H1 (cell line): ENCODE data around the gene SRPRB.

ENCODE experiments used
- BRCA1 ChIP-seq: IDR thresholded peaks from 2 replicates; pipeline ENCODE4 v1.6.1; 2012; ENCODE audit warnings: low read depth, low read length, improper control_type of control experiment
- CTCF ChIP-seq, 3 experiments: IDR thresholded peaks; 1 replicate in 2 of 3; 2 replicates in 1 of 3; pipeline versions ENCODE4 v1.5.1 to v1.6.1; 2011; ENCODE audit warnings: low read length in 3 of 3, mild to moderate bottlenecking in 3 of 3, inconsistent platforms in 2 of 3, low read depth in 1 of 3, moderate library complexity in 1 of 3; ENCODE audit not compliant: insufficient read depth in 1 of 3; ENCODE audit errors: control extremely low read depth in 1 of 3
- EP300 ChIP-seq, 2 experiments: IDR thresholded peaks; 1 replicate in 1 of 2; 2 replicates in 1 of 2; pipeline ENCODE4 v1.6.1; 2011 to 2012; ENCODE audit warnings: low read depth in 2 of 2, low read length in 2 of 2, mild to moderate bottlenecking in 2 of 2, borderline replicate concordance in 1 of 2, inconsistent platforms in 1 of 2, moderate library complexity in 1 of 2
- NRF1 ChIP-seq: IDR thresholded peaks from 2 replicates; pipeline ENCODE4 v1.6.1; 2011; ENCODE audit warnings: mild to moderate bottlenecking, low read depth, low read length, improper control_type of control experiment
- POLR2A ChIP-seq, 2 experiments: IDR thresholded peaks; 1 replicate in 1 of 2; 2 replicates in 1 of 2; pipeline ENCODE4 v1.6.1; 2011; ENCODE audit warnings: low read depth in 2 of 2, low read length in 2 of 2, mild to moderate bottlenecking in 2 of 2; ENCODE audit errors: control extremely low read depth in 1 of 2
- POLR2AphosphoS5 ChIP-seq: IDR thresholded peaks from 2 replicates; pipeline ENCODE4 v1.6.1; 2011; ENCODE audit warnings: low read depth, low read length
- RXRA ChIP-seq: IDR thresholded peaks from 2 replicates; pipeline ENCODE4 v1.6.1; 2011; ENCODE audit warnings: low read depth, mild to moderate bottlenecking, low read length, moderate library complexity; ENCODE audit not compliant: insufficient read depth
- SIN3A ChIP-seq, 2 experiments: IDR thresholded peaks in 1 of 2; conservative IDR thresholded peaks in 1 of 2; 2 replicates each; pipeline ENCODE4 v1.6.1; 2011 to 2012; ENCODE audit warnings: low read length in 2 of 2, improper control_type of control experiment in 1 of 2, low read depth in 1 of 2, mild to moderate bottlenecking in 1 of 2
- SUZ12 ChIP-seq: fragments of 200-600 bp; sonication (generic); IDR thresholded peaks from 2 replicates; pipeline ENCODE4 v1.6.1; 2012; ENCODE audit warnings: mild to moderate bottlenecking, inconsistent platforms, low read length, moderate library complexity, mixed read lengths
- TBP ChIP-seq: IDR thresholded peaks from 2 replicates; pipeline ENCODE4 v1.6.1; 2011; ENCODE audit warnings: low read depth, low read length, improper control_type of control experiment
- TF ChIP-seq, protein P1 (sequence below): IDR thresholded peaks from 2 replicates; pipeline ENCODE4 v1.6.1; 2011; ENCODE audit warnings: low read depth, mild to moderate bottlenecking, low read length; ENCODE audit not compliant: insufficient read depth
- TF ChIP-seq, protein P2 (sequence below): IDR thresholded peaks from 2 replicates; pipeline ENCODE4 v1.6.1; 2012; ENCODE audit warnings: inconsistent platforms

GRCh38 chr3:133851266-133851906 is 45.8 kb downstream of the SRPRB start:
- TF ChIP-seq POLR2AphosphoS5 (no peak), SUZ12 (no peak), NRF1 (no peak), RXRA (no peak), CTCF (IDR thresholded peaks at IDR 0.05; ENCODE audit: control extremely low read depth in 1 of 3, insufficient read depth in 1 of 3, low read depth in 1 of 3, low read length in 3 of 3) (no peak), TBP (no peak), SIN3A (conservative IDR thresholded peaks at IDR 0.05 in 1 of 2, IDR thresholded peaks at IDR 0.05 in 1 of 2; ENCODE audit: low read depth in 1 of 2, low read length in 2 of 2) (no peak), BRCA1 (no peak), EP300 (IDR thresholded peaks at IDR 0.05; ENCODE audit: borderline replicate concordance in 1 of 2, low read depth in 2 of 2, low read length in 2 of 2) (no peak), POLR2A (IDR thresholded peaks at IDR 0.05; ENCODE audit: control extremely low read depth in 1 of 2, low read depth in 2 of 2, low read length in 2 of 2) (no peak)
- TF ChIP-seq, protein P1, sequence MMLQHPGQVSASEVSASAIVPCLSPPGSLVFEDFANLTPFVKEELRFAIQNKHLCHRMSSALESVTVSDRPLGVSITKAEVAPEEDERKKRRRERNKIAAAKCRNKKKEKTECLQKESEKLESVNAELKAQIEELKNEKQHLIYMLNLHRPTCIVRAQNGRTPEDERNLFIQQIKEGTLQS = no peak
- TF ChIP-seq, protein P2, sequence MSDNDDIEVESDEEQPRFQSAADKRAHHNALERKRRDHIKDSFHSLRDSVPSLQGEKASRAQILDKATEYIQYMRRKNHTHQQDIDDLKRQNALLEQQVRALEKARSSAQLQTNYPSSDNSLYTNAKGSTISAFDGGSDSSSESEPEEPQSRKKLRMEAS = no peak
